GM04503 (cell line): ENCODE results near the gene CAMK2G.

Experiments used
- DNase-seq: peaks from one replicate; pipeline ENCODE4 v3.0.0-alpha.2; 2012; ENCODE audit warnings: low read depth

CAMK2G gene

GRCh38 chr10:73769396-73769795 lies 105.0 kb downstream of the CAMK2G start:
- no peak for DNase-seq

- DNase-seq: no peak
These were observed 105.5 kb downstream of the CAMK2G start for GRCh38 chr10:73768881-73769280.

GRCh38 chr10:73765066-73765465 lies 109.3 kb downstream of the CAMK2G start:
- no peak for DNase-seq

- no peak for DNase-seq
These were observed 111.0 kb downstream of the CAMK2G start for GRCh38 chr10:73763343-73763742.

GRCh38 chr10:73762915-73763314 lies 111.4 kb downstream of the CAMK2G start:
- DNase-seq: no peak
